GM18907 (cell line): ENCODE results near the gene ANGEL2.

Source experiments
- ATAC-seq: cut with Tn5 transposase; IDR thresholded peaks from one replicate; pipeline ENCODE4 v1.9.1; 2021; ENCODE audit warnings: mild to moderate bottlenecking, moderate library complexity; ENCODE audit not compliant: unreplicated experiment

The ANGEL2 gene

DNA sequence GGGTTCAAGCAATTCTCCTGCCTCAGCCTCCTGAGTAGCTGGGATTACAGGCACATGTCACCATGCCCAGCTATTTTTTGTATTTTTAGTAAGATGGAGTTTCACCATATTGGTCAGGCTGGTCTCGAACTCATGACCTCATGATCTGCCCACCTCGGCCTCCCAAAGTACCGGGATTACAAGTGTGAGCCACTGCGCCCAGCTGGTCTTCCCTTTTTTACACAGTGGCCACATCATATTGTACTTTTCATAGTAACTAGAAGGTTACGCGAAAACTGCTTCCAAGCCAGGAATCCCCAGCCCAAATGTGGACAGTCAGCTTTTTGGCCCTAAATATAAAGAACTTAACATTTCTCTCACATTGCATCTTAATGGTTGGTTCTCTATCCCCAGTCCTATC is 61.2 kb downstream of the ANGEL2 start:
- ATAC-seq: no peak

DNA sequence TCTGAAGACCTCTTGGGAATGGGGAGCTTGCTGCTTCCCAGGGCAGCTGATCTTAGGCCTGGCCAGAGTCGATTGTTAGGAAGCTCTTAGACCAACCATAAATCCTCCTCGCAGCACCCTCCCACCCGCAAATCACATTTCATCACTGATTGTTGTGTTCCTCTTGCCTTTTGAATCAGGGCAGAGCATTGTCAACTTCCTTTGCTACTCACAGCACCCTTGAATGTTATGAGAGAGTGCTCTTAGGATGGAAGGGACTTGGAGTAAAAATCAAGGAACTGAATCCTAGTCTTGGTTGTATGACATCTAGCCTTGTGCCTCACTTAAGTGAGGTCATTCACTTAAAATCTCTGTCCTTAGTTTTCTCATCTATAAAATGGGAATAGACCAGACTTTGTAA is 62.3 kb downstream of the ANGEL2 start:
- ATAC-seq: no peak

DNA sequence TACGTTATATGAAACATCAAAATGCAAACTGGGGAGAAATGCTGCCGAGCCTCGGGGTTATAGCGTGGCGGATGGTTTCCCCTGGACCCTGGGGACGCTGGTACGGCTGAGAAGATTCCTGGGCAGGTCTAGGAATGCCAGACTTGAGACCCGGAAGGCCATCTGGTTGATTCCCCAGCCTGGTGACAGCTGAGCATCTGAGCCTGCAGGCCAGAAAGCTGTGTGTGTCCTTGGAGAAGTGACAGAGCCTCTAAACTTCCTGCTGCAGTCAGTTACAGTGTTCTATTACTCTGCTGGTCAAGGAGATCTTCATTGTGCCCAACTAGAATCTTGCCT is 63.1 kb downstream of the ANGEL2 start:
- no peak for ATAC-seq

DNA sequence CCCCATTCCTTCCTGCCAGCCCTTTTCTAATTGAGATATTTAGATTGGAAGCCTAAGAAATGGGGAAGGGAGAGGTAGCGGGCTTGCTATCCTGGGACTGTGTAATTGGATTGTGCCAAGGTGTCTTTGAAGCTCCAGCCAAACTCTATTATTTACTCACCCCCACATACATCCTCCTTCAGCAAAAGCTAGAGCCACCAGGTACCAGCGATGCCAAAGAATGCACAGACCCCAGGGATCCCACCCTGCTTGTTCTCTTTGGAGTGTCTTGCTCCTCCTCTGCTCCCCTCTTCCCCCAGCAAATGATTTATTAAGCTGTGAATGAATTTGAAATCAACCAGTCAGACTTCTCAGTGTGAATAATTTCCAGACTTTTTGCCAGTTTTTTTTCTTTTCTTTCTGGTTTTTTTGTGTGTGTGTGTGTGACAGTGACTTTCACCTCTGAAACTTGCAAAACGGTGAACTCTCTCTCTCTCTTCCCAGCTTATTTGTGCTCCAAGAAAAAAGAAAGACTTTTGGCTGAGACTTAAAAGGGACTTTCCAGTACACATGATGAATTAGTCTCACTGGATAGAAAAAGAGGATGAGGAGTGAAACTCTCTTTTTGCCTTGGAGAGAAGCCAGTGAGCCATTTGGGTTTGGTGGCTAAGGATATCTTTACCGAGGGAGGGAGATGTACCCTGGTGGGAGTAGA is 63.6 kb downstream of the ANGEL2 start:
- no peak for ATAC-seq

DNA sequence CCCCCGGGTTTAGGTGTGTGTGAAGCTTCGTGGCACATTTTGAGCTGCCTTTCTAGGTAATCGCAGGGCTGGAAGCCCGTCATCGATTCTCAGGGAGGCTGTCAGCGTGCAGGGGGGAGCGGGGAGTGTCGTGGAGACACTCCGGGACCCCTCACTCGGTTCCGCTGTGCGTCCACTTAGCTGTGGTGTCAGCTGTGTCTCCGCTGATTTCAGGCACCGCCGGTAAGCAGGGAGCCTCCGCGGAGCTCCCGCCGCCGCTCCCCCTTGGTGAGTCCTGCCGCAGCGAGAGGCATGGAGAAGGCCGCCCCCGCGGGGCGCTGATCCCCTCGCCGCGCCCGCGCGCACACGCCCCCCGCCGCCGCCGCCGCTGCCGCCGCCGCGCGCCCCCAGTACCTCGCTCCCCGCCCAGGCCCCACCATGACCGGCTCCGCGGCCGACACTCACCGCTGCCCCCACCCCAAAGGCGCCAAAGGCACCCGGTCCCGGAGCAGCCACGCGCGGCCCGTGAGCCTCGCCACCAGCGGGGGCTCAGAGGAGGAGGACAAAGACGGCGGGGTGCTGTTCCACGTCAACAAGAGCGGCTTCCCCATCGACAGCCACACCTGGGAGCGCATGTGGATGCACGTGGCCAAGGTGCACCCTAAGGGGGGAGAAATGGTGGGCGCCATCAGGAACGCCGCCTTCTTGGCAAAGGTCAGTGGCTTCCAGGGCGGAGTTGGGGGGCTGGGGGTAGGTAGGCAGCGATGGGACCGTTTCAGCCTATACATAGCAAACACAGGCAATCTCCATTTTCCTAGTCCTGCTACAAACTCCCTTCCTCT is 64.3 kb downstream of the ANGEL2 start:
- ATAC-seq: no peak

DNA sequence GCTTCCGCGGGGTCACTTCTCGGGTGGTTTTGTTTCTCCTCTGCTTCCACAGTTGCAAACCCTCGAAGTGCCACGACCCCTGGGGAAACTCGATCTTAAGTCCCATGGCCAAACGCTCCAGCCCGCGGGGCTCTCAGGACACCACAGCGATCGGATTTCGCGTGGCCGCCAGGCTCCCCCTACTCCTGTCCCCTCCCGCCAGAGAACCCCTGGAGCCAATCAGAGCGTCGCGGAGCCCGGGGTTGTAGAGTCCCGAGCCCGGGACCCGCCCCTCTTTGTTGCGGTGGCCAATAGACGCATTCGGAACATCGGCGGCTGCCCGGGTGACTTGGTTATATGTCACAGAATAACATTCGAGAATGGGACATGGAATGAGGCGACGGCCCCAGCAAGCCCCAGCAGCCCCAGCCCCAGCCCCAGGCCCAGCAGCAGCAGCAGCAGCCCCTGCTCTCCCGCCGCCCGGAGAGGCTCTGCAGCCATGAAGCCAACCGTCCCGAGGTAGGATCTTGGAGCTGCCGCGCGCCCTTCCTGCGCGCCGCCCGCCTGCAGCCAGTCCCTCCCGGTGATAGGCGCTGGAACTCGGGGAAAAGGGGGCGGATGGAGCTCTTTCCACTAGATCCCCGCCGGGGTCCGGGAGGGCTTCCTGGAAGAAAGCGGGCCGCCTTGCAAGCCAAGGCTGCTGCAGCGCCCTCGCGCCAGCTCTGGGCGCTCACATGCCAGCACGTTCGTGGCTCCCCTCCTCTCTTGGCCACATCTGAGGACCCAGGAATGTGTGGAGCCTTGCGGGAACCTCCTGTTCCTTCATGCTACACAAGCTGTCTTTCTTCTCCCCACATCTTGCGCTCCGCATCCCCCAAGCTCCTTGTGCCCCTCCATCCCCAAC is 65.2 kb downstream of the ANGEL2 start, which contains the start of gene VASH2:
VASH2 (plus strand) TSS at position 299 of the 883 bp plus-strand sequence. CDS start 1,002 bp downstream, outside the sequence.
- peak; percentile 97 for ATAC-seq

DNA sequence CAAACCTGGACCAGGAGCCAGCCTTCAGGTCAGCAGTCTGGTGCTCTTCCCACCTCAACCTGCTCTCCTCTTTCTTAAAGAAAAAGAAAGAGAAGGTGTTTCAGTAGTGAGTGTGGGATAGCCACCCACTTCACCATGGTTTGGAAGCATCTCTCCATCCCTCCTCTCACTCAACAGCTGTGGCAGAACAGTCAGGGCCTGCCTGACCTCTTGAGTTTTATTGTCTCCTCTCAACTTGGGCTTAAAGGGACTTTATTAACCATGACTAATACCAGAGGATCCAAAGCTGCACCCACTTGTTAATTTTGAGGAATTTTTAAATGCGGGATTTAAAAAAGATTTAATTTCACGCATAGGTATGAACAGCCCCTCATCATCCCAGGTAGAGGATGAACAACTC is 65.9 kb downstream of the ANGEL2 start:
- ATAC-seq: no peak

DNA sequence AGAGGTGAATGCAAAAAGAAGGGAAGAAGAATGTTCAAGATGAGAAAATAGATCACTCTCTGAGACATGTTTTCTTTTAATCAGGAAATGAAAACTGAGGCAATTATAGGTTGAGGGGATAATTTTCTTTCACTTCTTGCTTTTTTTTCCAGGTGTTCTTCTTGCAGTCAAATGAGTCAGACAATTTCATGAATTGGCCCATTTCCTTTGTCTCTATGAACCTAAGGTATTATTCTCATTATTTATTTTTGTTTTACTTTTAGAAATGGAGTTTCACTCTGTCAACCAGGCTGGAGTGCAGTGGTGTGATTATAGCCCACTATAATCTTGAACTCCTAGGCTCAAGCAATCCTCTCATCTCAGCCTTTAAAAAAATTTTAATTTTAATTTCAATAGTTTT is 68.8 kb downstream of the ANGEL2 start:
- ATAC-seq: no peak

DNA sequence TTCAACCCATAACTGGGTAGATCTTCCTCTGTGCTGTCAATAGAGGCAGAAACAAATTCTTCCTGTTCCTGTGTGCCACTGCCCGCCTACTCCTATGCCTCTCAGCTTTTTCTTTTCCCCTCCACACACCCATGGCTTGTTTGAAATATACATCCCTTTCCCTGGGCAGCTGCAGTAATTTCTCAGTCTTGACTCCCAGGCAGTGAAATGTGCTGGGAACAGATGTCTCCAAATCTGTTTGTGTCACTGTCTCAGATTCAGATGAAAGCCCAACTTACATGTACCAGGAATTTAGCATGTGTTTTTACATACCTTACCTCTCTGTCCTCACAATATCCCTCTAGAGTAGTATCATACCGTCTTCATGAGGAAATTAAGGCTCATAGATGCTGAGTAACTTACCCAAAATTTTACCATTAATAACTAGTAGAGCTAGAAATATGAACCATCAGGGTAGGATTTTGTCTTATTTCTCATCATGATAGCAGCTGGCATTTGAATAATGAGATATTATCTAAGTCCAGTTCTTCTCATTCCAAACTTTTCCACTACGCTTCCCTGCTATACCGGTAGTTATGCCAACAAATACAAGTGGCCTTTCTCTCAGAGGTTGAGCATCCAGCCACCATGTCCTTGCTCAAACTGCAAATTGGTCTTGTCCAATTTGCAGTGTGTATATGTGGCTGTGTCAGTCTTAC is 70.1 kb downstream of the ANGEL2 start:
- no peak for ATAC-seq

DNA sequence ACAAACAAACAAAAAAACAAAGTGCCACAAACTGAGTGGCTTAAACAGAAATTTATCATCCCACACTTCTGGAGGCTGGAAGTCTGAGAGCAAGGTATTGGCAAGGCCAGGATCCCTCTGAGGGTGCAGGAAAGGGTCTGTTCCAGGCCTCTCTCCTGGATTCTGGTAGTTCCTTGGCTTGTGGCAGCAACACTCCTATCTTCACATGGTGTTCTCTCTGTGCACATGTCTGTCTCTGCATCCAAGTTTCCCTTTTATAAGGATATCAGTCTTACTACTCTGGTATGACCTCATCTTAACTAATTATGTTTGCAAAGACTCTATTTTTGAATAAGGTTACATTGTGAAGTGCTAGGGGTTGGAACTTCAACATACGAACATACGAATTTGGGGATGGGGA is 70.6 kb downstream of the ANGEL2 start:
- ATAC-seq: no peak

DNA sequence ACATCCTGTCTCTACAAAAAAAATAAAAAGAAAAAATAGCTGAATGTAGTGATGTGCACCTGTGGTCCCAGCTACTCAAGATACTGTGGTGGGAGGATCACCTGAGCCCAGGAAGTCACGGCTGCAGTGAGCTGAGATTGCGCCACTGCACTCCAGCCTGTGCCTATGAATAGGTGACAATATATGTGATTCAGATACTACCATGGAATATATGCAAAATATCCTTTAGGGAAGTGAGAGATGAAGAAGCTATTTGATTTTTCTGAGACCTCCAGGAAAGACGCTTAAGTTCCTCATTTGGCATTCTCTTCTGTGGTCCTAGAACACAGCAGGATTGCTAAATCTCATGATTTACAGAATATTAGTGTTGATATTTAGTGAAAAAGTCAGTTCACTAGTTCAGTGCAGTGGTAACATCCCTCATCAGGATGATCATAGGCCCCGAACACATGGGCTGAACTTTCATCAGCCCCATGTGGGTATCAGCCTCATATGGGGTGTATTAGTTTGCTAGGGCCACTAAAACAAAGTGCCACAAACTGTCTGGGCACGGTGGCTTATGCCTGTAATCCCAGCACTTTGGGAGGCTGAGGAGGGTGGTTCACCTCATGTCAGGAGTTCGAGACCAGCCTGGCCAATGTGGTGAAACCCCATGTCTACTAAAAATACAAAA is 71.3 kb downstream of the ANGEL2 start:
- ATAC-seq: peak; percentile 54

DNA sequence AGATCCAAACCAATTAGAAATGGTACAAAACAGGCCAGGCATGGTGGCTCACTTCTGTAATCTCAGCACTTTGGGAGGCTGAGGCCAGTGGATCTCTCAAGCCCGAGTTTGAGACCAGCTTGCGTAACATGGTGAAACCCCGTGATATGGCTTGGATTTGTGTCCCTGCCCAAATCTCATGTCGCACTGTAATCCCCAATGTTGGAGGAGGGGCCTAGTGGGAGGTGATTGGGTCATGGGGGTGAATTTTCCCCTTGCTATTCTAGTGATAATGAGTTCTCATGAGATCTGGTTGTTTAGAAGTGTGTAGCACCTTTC is 72.3 kb downstream of the ANGEL2 start:
- no peak for ATAC-seq

DNA sequence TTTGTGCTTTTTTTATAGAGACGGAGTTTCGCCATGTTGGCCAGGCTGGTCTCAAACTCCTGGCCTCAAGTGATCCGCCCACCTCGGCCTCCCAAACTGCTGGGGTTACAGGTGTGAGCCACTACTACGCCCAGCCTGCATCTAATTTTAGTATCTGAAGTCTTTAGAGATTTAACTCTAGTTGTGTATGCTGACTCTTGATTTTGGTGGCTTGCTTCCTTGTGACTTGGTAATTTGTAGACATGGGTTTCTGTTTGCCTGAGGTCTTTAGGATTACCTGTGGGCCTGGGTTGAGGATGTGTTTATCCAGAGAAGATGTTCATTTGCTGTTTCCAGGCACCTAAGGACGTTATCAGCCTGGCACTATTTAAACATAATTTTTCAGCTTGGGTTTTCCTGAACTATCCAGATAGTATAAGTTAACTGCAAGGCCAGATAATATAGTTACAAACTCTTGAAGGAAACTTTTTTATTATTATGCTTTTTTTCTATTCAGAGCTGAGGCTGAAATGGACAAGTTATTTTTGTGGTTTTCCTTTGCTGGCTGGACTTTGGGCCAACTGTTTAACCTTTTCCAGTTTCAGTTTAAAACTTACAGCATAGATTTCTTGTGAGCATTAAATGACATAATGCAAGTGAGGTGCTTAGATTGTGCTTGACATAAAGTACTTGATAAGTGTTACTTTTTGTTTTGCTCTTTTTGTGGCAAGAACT is 72.8 kb downstream of the ANGEL2 start:
- no peak for ATAC-seq
